GM23248 (cell line): ENCODE measurements around the gene FAF2. TPM values are rescaled to one million over a fixed set of nuclear protein-coding genes. Genes with fewer than 3 reads are reported as not detected.

Experiments used
- DNase-seq: peaks from one replicate; pipeline ENCODE4 v3.0.0-alpha.2; 2015
- H2AFZ ChIP-seq: fragments of 200-600 bp; sonication (generic); 2 replicates; pipeline ENCODE4 v1.6.1; 2016; ENCODE audit warnings: antibody characterized with exemption
- H3F3A ChIP-seq: fragments of 200-600 bp; sonication (generic); 2 replicates; pipeline ENCODE4 v1.6.1; 2016; ENCODE audit warnings: mild to moderate bottlenecking, antibody characterized with exemption, mixed run types; ENCODE audit not compliant: insufficient read depth
- H3K27ac ChIP-seq: fragments of 200-600 bp; sonication (generic); 2 replicates; pipeline ENCODE4 v1.5.1; 2016; ENCODE audit warnings: mild to moderate bottlenecking
- H3K27me3 ChIP-seq: fragments of 200-600 bp; sonication (generic); replicated peaks from 2 replicates; pipeline ENCODE4 v1.6.1; 2016; ENCODE audit warnings: mild to moderate bottlenecking; ENCODE audit not compliant: insufficient read depth
- H3K36me3 ChIP-seq: fragments of 200-600 bp; sonication (generic); 2 replicates; pipeline ENCODE4 v1.6.1; 2016; ENCODE audit warnings: low read depth, mild to moderate bottlenecking
- H3K4me1 ChIP-seq: fragments of 200-600 bp; sonication (generic); 2 replicates; pipeline ENCODE4 v1.6.1; 2016; ENCODE audit warnings: mild to moderate bottlenecking; ENCODE audit not compliant: insufficient read depth
- H3K4me2 ChIP-seq: fragments of 200-600 bp; sonication (generic); one replicate; pipeline ENCODE4 v1.6.1; 2016; ENCODE audit warnings: mild to moderate bottlenecking; ENCODE audit not compliant: unreplicated experiment
- H3K4me3 ChIP-seq: fragments of 200-600 bp; sonication (generic); 2 replicates; pipeline ENCODE4 v1.5.1; 2016; ENCODE audit warnings: mild to moderate bottlenecking
- H3K79me2 ChIP-seq: fragments of 200-600 bp; sonication (generic); 2 replicates; pipeline ENCODE4 v1.6.1; 2016; ENCODE audit warnings: mild to moderate bottlenecking; ENCODE audit not compliant: insufficient read depth
- H3K9ac ChIP-seq: fragments of 200-600 bp; sonication (generic); 2 replicates; pipeline ENCODE4 v1.6.1; 2016; ENCODE audit warnings: mild to moderate bottlenecking
- H3K9me2 ChIP-seq: fragments of 200-600 bp; sonication (generic); 2 replicates; pipeline ENCODE4 v1.6.1; 2016; ENCODE audit warnings: mixed run types, mild to moderate bottlenecking, moderate library complexity; ENCODE audit not compliant: insufficient read depth
- H3K9me3 ChIP-seq: fragments of 200-600 bp; sonication (generic); one replicate; pipeline ENCODE4 v1.6.1; 2017; ENCODE audit warnings: low read depth
- H4K20me1 ChIP-seq: fragments of 200-600 bp; sonication (generic); 2 replicates; pipeline ENCODE4 v1.6.0; 2016; ENCODE audit not compliant: insufficient read depth
- EZH2 ChIP-seq: fragments of 200-600 bp; sonication (generic); IDR thresholded peaks from 2 replicates; pipeline ENCODE4 v1.6.1; 2018; ENCODE audit warnings: antibody characterized with exemption, mild to moderate bottlenecking; ENCODE audit not compliant: insufficient read depth, poor library complexity, severe bottlenecking
- EZH2phosphoT487 ChIP-seq: fragments of 200-600 bp; sonication (generic); IDR thresholded peaks from 2 replicates; pipeline ENCODE4 v1.6.1; 2018; ENCODE audit warnings: antibody characterized with exemption, moderate library complexity, mild to moderate bottlenecking, low read depth; ENCODE audit not compliant: insufficient read depth
- WGBS, 2 experiments: methylation state at CpG; one replicate each; pipeline ENCODE4 v1.1.6; 2015 to 2017; ENCODE audit warnings: low lambda C conversion rate in 2 of 2, low coverage in 1 of 2; ENCODE audit errors: missing lambda C conversion rate in 2 of 2; 5-methylcytosine and 5-hydroxymethylcytosine counted together
- in situ Hi-C: fragments of 300-500 bp; cut with MboI; formaldehyde crosslinking; loops from 2 replicates; pipeline ENCODE4 v1.15.0; 2020
- polyA plus RNA-seq: library from polyadenylated mRNA; unstranded; fragments of >200 nt; fragmentation: Nextera tagmentation; extraction: Ambion mirVana; gene quantifications from 2 replicates; pipeline ENCODE4 v1.2.1, GENCODE V29; 2016
- total RNA-seq: library from RNA; depleted of rRNA; stranded (reverse); fragments of >200 nt; shearing (Covaris generic); gene quantifications from 2 replicates; pipeline ENCODE4 v1.2.3, GENCODE V29; 2014

The FAF2 gene
- total and polyA plus RNA-seq, 2 experiments from 2014 or later, result 45.0 to 45.4 TPM

- no peak overlapping the region for H3K27ac ChIP-seq
- H3K36me3 ChIP-seq, result peaks cover 39% of the 10 kb centered on the region
- no peaks in the 10 kb centered on the region for H3K9me2 ChIP-seq
- H3K4me1 ChIP-seq, result peaks cover 16% of the 10 kb centered on the region
- H3K4me2 ChIP-seq, result no peak overlapping the region
- no peaks in the 10 kb centered on the region for H3K27me3 ChIP-seq
- H3K9me3 ChIP-seq, result no peaks in the 10 kb centered on the region
- in situ Hi-C loops, result no loop called here
- no peak for TF ChIP-seq EZH2phosphoT487
- TF ChIP-seq EZH2, result no peak
- peaks cover 24% of the 10 kb centered on the region for H3F3A ChIP-seq
- no peak for DNase-seq
- H3K9ac ChIP-seq, result no peak overlapping the region
- no peak overlapping the region for H2AFZ ChIP-seq
- WGBS, 2 experiments, result 88 to 96% methylated on average over 5 of the region's 5 CpGs
- 0 out of 2 replicates have a peak, but pooled peaks cover 7% of the 10 kb centered on the region for H3K79me2 ChIP-seq
- H4K20me1 ChIP-seq, result no peaks in the 10 kb centered on the region
- no peak overlapping the region for H3K4me3 ChIP-seq
These were observed 55.3 kb downstream of the FAF2 start for GRCh38 chr5:176503496-176503895.

GRCh38 chr5:176507911-176508310 is 59.7 kb downstream of the FAF2 start:
- Histone ChIP-seq H3K27ac (no peak overlapping the region), H3K9ac (no peak overlapping the region), H3K9me3 (no peaks in the 10 kb centered on the region), H3K4me1 (no peaks in the 10 kb centered on the region), H3F3A (peaks cover 8% of the 10 kb centered on the region; the same call in 1 of the 2 replicates), H3K4me2 (no peak overlapping the region), H3K27me3 (no peaks in the 10 kb centered on the region), H3K79me2 (0 out of 2 replicates have a peak, but pooled peaks cover 7% of the 10 kb centered on the region), H3K36me3 (peaks cover 29% of the 10 kb centered on the region), H4K20me1 (no peaks in the 10 kb centered on the region), H3K4me3 (no peak overlapping the region), H3K9me2 (no peaks in the 10 kb centered on the region), H2AFZ (no peak overlapping the region)
- in situ Hi-C loops, result no loop called here
- WGBS, 2 experiments, result 79 to 86% methylated on average over 2 of the region's 2 CpGs
- TF ChIP-seq EZH2phosphoT487 (no peak), EZH2 (no peak)
- no peak for DNase-seq

GRCh38 chr5:176508603-176509002 is 60.4 kb downstream of the FAF2 start:
- in situ Hi-C loops, result no loop called here
- H3F3A ChIP-seq, result peaks cover 8% of the 10 kb centered on the region; the same call in 1 of the 2 replicates
- H3K4me2 ChIP-seq, result no peak overlapping the region
- H3K27ac ChIP-seq, result no peak overlapping the region
- H3K79me2 ChIP-seq, result 0 out of 2 replicates have a peak, but pooled peaks cover 5% of the 10 kb centered on the region
- no peaks in the 10 kb centered on the region for H3K27me3 ChIP-seq
- DNase-seq, result peak; percentile 8
- H3K36me3 ChIP-seq, result peaks cover 29% of the 10 kb centered on the region
- H4K20me1 ChIP-seq, result no peaks in the 10 kb centered on the region
- H3K9ac ChIP-seq, result no peak overlapping the region
- H2AFZ ChIP-seq, result no peak overlapping the region
- 79 to 80% methylated on average over 4 of the region's 4 CpGs for WGBS, 2 experiments
- TF ChIP-seq EZH2phosphoT487 (no peak), EZH2 (no peak)
- H3K4me1 ChIP-seq, result no peaks in the 10 kb centered on the region
- H3K9me3 ChIP-seq, result no peaks in the 10 kb centered on the region
- H3K9me2 ChIP-seq, result no peaks in the 10 kb centered on the region
- H3K4me3 ChIP-seq, result no peak overlapping the region

- Histone ChIP-seq H2AFZ (no peak overlapping the region), H3K9me2 (no peaks in the 10 kb centered on the region), H3K9ac (no peak overlapping the region), H3K4me3 (no peak overlapping the region), H3K9me3 (no peaks in the 10 kb centered on the region), H3K27me3 (no peaks in the 10 kb centered on the region), H3K79me2 (no peaks in the 10 kb centered on the region), H3K27ac (no peak overlapping the region), H4K20me1 (no peaks in the 10 kb centered on the region), H3K36me3 (peaks cover 9% of the 10 kb centered on the region; the same call in 1 of the 2 replicates), H3K4me1 (no peaks in the 10 kb centered on the region), H3K4me2 (no peak overlapping the region), H3F3A (peaks cover 8% of the 10 kb centered on the region; the same call in 1 of the 2 replicates)
- in situ Hi-C loops, result no loop called here
- TF ChIP-seq EZH2 (no peak), EZH2phosphoT487 (no peak)
- WGBS, 2 experiments, result 88% methylated on average over 12 of the region's 12 CpGs
- DNase-seq, result no peak
These were observed 65.6 kb downstream of the FAF2 start for GRCh38 chr5:176513788-176514187.
